Prostate gland (tissue), 1 donor: ENCODE data around the gene RAB12.

Source experiments
- POLR2A ChIP-seq: fragments of 450-650 bp; IDR thresholded peaks from one replicate; pipeline ENCODE4 v1.6.1; 2016; ENCODE audit warnings: antibody characterized with exemption, mild to moderate bottlenecking
- POLR2AphosphoS5 ChIP-seq: sonication (generic); formaldehyde crosslinking; IDR thresholded peaks from one replicate; pipeline ENCODE4 v1.6.1; 2017; ENCODE audit warnings: antibody characterized with exemption

GRCh38 chr18:8610459-8610851 is 1.2 kb downstream of the RAB12 start:
- TF ChIP-seq POLR2A: no peak
- TF ChIP-seq POLR2AphosphoS5: no peak
